Measurements from ENCODE around the gene IL9R. TPM values are rescaled to one million over a fixed set of nuclear protein-coding genes. Genes with fewer than 3 reads are reported as not detected.
"Not testable (repeated sequence)": the region's sequence is repeated elsewhere in the genome, so short reads cannot be mapped to it uniquely, and the experiment has no call there.

The IL9R gene
- total and polyA plus RNA-seq, 10 donors: 0.85 to 7.1 (median 3.1) TPM

- no peaks in the 10 kb centered on the region for H3K4me1 ChIP-seq
- no peak overlapping the region for H3K4me3 ChIP-seq
- H3K9me3 ChIP-seq: peaks cover 0 to 34% (median 16%) of the 10 kb centered on the region in 8 donors
- WGBS, 5 donors: 27 to 74% (median 35%) methylated on average over 1 of the region's 1 CpG
- no peak for TF ChIP-seq POLR2A (IDR thresholded peaks at IDR 0.05)
- TF ChIP-seq CTCF (IDR thresholded peaks at IDR 0.05 in 8 of 11, conservative IDR thresholded peaks at IDR 0.05 in 3 of 11): no peak
- TF ChIP-seq POLR2AphosphoS5 (IDR thresholded peaks at IDR 0.05): no peak
- no peak for DNase-seq
- H3K36me3 ChIP-seq: no peaks in the 10 kb centered on the region
- H3K27me3 ChIP-seq (replicated peaks in 1 of 7): peaks cover 0 to 7% (median 0%) of the 10 kb centered on the region in 7 donors
- intact Hi-C loops (cut with DNase I; ENCODE audit: low total_unique reads): no loop called here
- no peak overlapping the region for H3K27ac ChIP-seq
Measured at GRCh38 chrX:155968326-155968661, 29.2 kb upstream of the IL9R start.

- 18 to 33% (median 26%) methylated on average over 5 of the region's 5 CpGs for WGBS, 5 donors
- Histone ChIP-seq H3K27me3 (replicated peaks in 1 of 7) (peaks cover 0 to 7% (median 0%) of the 10 kb centered on the region in 7 donors), H3K4me3 (no peak overlapping the region), H3K36me3 (no peaks in the 10 kb centered on the region), H3K27ac (no peak overlapping the region), H3K9me3 (peaks cover 0 to 29% (median 11%) of the 10 kb centered on the region in 8 donors), H3K4me1 (no peaks in the 10 kb centered on the region)
- intact Hi-C loops (cut with DNase I; ENCODE audit: low total_unique reads): no loop called here
- DNase-seq: no peak
- no peak for TF ChIP-seq POLR2A (IDR thresholded peaks at IDR 0.05)
- no peak for TF ChIP-seq CTCF (IDR thresholded peaks at IDR 0.05 in 8 of 11, conservative IDR thresholded peaks at IDR 0.05 in 3 of 11)
- no peak for TF ChIP-seq POLR2AphosphoS5 (IDR thresholded peaks at IDR 0.05)
Measured at GRCh38 chrX:155968791-155969190, 28.7 kb upstream of the IL9R start.

- H3K27me3 ChIP-seq (replicated peaks in 1 of 7); DNase-seq; intact Hi-C loops (cut with DNase I; ENCODE audit: low total_unique reads); H3K4me3 ChIP-seq; H3K4me1 ChIP-seq; H3K36me3 ChIP-seq; H3K27ac ChIP-seq: not testable (repeated sequence)
- H3K9me3 ChIP-seq: peaks cover 0 to 19% (median 2%) of the 10 kb centered on the region in 8 donors
- 68 to 78% (median 73%) methylated on average over 5 of the region's 5 CpGs for WGBS, 5 donors
Measured at GRCh38 chrX:155971658-155972057, 25.8 kb upstream of the IL9R start.

- H3K36me3 ChIP-seq; H3K27ac ChIP-seq; H3K4me3 ChIP-seq; H3K27me3 ChIP-seq (replicated peaks in 1 of 7); intact Hi-C loops (cut with DNase I; ENCODE audit: low total_unique reads); DNase-seq; H3K4me1 ChIP-seq: not testable (repeated sequence)
- WGBS, 5 donors: 71 to 86% (median 85%) methylated on average over 7 of the region's 7 CpGs
- peaks cover 0 to 19% (median 2%) of the 10 kb centered on the region in 8 donors for H3K9me3 ChIP-seq
Measured at GRCh38 chrX:155972241-155972640, 25.3 kb upstream of the IL9R start.

DNA sequence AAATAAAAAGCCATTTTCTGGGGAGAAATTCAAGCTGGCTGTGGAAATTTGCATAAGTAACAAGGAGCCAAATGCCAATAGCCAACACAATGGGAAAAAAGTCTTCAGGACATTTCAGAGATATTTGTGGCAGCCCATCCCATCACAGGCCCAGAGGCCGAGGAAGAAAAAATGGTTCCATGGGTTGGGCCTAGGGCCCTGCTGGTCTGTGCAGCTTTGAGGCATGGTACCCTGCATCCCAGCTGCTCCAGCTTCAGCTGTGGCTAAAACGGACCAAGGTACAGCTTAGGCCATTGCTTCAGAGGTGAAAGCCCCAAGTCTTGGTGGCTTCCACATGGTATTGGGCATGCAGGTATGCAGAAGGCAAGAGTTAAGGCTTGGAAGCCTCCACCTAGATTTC, 14.2 kb upstream of the IL9R start:
- no peak for DNase-seq
- TF ChIP-seq POLR2AphosphoS5 (IDR thresholded peaks at IDR 0.05): no peak
- no peak for TF ChIP-seq CTCF (IDR thresholded peaks at IDR 0.05 in 8 of 11, conservative IDR thresholded peaks at IDR 0.05 in 3 of 11)
- no peak for TF ChIP-seq POLR2A (IDR thresholded peaks at IDR 0.05)
- intact Hi-C loops (cut with DNase I; ENCODE audit: low total_unique reads): no loop called here
- Histone ChIP-seq H3K36me3 (no peaks in the 10 kb centered on the region), H3K4me1 (no peaks in the 10 kb centered on the region), H3K9me3 (peaks cover 0 to 33% (median 17%) of the 10 kb centered on the region in 8 donors), H3K27ac (no peak overlapping the region), H3K4me3 (no peak overlapping the region), H3K27me3 (replicated peaks in 1 of 7) (no peaks in the 10 kb centered on the region)
- 63 to 86% (median 77%) methylated on average over 2 of the region's 2 CpGs for WGBS, 5 donors
